Non-pigmented ciliary epithelial cell (primary cell): Measurements from ENCODE around the gene TBCEL.
"Not testable (repeated sequence)": the region's sequence is repeated elsewhere in the genome, so short reads cannot be mapped to it uniquely, and the experiment has no call there.

Source experiments
- DNase-seq: peaks from one replicate; pipeline ENCODE4 v3.0.0-alpha.2; 2010; ENCODE audit warnings: low read depth

The TBCEL gene

DNA sequence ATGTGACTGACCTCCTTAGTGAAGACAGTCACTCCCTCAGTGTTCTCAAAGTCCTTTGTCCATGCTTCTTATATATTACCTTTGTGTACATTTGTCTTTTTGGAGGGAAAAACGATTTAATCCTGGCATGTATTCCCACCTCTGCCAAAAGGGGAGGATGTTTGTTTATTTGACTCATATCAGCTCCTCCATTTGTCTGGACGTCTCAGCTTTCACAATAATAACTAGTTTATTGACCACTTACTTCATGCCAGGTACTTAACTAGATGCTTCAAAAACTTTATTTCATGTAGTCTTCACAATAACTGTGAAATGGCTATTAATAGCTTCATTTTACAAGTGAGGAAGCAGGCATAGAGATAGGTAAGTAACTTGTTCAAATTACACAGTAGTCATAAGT is 5.3 kb downstream of the TBCEL start:
- DNase-seq = no peak

DNA sequence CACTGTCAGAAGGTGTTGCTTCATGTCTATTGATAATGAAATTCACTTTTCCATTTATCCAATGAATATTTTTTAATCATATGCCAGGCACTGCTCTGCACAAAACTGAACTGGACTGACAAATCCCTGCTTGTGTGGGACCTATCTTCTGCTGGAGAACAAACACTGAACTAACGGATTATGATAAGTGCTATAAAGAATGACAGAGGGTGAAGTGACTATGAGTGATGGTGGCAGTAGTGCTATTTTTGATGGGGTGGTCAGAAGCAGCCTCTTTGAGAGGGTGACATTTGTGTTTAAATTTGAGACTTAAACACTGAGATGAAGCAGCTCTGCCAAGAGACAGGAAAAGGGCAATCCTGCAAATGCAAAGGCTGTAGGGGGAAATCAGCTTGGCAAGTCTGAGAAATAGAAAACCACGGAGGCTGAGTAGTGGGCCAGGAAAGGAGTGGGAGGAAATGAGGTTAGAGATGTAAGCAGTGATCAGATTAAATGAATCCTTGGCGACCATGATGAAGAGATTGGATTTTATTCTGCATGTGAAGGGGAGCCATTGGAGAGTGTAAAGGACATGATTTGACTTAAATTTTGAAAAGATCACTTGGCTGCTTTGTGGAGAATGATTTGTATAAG is 6.0 kb downstream of the TBCEL start:
- DNase-seq = no peak

DNA sequence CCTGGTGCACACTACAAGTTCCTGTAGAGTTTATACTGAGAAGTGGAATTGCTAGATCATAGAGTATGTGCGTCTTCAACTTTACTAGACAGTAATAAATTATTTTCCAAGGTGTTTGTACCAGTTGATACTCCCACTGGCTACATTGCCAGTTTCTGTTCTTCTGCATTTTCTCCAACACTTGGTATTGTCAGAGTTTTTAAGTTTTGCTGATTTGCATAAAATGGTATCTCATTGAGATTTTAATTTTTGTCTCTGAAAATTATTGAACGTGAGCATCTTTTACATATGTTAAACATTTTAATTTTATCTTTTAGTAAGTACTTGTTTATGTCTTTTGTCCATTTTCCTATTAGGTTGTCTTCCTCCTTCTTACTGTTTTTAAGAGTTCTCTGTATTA is 7.3 kb downstream of the TBCEL start:
- no peak for DNase-seq

DNA sequence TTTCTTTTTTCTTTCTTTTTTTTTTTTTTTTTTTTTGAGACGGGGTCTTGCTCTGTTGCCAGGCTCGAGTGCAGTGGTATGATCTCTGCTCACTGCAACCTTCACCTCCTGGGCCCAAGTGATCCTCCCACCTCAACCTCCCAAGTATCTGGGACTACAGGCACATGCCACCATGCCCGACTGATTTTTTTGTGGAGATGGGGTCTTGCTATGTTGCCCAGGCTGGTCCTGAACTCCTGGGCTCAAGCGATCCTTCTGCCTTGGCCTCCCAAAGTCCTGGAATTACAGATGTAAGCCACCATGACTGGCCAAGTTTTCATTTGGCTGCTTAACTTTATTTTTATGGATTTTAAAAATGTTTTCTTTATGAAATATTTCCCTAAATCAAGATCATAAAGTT is 7.7 kb downstream of the TBCEL start:
- DNase-seq = not testable (repeated sequence)

DNA sequence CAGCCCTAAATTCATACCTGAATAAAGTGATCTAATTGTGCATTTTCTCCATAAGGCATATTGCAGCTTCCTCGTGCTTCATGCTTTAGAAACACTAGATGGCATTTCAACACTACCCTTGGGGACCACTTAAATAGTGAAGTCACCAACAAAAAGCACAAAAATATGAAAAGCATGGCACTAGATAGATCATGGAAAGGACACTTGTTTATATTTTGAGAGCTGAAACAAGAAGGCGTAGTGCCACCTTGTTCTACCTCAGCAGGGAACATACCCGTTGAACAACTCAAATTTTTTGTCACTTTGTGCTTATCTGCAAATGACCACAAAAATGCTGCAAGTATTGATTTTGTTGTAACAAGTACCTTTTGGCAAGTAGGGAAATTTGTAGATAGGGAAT is 8.6 kb downstream of the TBCEL start:
- DNase-seq = no peak

DNA sequence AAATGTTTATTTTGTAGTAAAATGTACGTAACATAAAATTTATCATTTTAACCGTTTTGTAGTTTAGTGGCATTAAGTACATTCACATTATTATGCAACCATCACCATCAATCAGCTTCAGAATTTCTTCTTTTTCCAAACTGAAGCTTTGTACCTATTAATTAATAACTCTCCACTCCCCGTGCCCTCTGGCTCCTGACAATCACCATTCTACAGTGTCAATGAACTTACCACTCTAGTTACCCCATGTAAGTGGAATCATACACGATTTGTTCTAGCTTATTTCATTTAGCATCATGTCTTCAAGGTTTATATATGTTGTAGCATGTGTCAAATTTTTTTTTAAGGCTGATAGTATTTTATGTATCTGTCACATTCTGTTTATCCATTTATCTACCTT is 9.7 kb downstream of the TBCEL start:
- no peak for DNase-seq

DNA sequence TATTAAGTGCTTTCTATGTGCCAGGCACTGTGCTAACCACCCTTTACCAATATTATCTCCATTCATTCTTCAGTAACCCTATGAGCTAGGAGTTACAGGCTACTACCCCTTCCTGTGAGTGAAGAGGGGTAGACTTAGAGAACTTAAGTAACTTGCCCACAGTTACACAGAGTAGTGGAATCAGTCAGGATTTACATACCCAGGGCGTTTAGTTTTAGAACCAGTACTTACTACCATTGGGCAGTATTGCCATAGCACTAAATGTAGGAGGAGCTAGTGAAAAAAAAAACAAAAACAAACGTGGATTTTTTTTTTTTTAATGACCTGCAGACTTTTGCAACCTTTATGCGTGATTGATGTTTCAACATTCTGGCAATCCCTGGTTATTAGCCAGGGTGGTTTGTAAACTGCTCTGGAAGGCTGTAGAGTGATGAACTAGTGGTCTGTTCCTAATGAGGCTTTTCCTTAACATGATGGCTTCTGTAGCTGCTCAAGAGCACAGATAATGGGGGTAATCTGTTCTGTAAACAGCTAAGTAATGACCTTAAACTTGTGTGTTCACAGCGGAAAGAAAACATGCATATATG is 11.4 kb downstream of the TBCEL start:
- DNase-seq = no peak

DNA sequence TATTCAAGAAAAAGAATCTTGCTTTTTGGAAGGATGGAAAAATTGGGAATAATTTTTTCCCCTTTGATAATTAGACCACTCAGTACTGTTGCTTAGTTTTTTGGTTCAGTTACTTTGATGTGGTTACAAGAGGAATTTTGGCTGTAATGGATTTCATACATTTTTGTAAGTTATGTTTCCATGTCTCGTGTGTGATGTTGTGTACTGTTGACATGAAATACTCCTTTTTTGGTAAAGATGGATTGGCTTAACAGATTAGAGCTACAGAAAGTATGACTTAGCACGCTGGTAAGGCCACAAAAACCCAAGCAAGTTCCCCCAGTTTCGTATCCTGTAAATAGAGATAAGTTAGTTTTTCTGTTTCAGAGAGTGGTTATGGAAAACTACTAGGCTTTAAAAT is 11.9 kb downstream of the TBCEL start:
- no peak for DNase-seq

DNA sequence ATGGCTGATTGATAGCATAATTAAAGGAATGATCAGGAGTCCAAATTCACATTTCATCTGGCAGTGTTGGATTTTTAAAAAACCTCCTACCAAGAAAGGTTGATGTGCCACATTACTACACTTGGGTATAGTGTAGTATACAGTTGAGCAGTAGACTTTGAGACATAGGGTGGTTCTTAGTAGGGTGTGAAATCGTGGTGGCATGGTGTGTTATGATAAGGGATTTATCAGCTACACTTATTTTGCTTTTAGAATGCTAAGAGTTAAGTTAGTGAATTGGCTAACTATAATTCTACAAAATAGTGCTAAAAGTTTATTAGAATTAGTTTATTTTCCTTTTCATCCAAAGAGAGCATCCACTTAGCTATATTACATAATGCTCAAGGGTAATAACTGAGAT is 13.1 kb downstream of the TBCEL start:
- DNase-seq = no peak

DNA sequence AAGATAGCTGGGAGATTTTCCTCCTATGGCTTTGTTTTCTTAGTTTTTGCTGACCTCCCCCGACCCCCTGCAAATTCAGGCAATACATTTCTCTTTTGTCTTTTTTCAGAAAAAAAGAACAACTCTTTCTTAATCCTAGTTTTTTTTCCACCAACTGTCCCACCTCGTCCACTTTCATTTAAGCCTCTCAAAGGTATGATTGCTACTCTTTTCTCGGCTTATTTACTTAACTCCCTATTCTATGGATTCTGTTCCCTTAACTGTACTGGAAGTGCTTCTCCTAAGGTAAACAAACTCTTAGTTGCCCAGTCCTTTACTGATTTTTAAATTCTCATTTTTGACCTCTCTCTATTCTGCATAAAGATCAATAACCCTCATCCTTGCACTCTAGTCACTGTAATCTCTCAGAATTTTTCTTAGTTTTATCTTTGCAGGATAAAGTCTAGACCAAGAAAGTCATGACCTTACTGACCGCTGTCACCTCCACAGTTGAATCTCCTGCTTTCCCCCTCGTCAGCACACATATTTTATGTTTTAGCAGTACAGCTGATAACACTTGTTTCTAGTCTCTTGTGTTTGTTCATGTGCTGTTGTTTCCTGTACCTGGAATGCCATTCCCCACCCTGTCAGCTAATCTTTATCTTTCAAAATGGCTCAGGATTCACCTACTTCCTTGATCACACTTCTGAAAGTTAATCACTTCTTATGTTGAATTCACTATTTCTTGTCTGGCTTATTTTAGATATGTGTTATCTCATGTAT is 14.9 kb downstream of the TBCEL start:
- DNase-seq = no peak

DNA sequence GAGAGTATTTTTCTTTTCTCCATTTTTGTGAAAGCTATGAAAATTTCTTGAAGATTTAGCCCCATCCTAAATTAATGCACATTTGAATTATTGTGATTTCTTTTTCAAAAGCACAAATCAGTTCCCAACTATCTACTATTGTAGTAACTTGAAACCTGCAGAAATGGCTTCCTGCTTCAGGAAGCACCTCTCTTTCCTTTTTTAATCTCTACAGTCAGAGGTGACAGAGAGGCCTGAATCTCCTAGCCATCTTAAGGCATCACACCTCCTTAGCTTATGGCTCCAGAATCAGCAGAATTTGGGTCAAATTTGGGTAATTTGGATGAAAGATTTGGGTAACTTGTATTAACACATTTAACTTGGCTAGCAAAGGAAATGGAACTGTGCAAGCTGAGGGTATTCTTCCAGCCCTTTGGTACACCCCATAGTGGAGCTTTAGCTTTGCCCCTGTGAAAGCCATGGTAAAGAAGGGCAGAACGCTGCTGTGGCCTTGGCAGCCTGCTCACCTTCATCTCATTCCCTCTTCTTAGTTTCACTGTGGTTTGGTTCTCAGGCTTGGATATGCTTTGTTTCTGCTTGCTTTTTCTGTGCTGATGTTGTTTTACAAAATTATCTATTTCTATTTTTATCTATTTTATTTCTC is 16.2 kb downstream of the TBCEL start:
- DNase-seq = no peak

DNA sequence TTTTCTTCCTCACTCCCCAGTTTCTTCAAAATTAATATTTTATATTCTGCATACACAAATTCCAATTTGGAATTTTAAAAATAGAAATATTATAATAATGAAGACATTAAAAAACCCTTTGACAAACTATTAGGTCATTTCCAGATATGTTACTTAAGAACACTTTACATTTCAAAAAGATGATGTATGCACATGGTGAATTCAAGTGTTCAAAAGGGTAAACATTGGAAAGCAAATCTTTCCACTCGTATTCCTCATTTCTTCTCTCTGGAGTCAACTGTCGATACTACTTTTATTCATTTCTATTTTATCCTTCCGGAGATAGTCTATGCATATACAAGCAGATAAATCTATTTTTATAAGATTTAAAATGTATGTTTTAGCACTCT is 16.7 kb downstream of the TBCEL start:
- no peak for DNase-seq

DNA sequence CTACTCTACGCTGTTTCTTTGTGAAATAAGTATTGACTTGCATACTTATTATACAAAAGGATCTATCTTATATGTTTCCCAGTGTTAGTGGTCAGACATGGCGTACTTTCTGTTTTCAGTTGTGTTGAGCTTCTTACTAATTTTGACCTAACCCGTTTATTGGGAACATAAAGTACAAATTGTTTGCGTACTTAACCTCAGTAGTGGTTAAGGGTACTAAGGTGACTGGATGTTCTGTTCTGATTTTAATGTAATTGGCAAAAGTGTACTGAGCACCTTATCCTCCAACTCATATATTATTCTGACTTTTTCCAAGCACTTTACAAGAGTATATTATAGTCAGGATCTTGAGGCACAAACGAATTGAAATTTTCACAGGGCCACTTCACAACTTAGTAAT is 17.2 kb downstream of the TBCEL start:
- no peak for DNase-seq

DNA sequence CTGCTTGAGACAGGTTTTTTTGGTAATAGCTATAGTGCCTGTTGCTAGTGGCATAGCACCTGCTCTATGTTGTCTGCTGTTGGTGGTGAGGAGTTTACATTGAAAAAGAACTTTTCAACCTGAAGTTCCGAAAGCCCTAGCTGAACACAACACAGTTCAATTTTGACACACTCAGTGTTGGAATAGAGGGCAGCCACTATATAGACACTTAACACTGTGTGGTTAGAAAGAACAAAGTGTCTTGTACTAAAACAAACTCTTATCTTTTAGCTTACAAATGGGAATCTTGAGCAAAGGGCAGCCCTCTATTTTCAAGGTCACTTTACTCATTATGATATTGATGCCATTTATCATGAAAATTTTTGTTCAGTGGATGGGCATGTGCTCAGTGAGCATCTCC is 18.4 kb downstream of the TBCEL start:
- no peak for DNase-seq

DNA sequence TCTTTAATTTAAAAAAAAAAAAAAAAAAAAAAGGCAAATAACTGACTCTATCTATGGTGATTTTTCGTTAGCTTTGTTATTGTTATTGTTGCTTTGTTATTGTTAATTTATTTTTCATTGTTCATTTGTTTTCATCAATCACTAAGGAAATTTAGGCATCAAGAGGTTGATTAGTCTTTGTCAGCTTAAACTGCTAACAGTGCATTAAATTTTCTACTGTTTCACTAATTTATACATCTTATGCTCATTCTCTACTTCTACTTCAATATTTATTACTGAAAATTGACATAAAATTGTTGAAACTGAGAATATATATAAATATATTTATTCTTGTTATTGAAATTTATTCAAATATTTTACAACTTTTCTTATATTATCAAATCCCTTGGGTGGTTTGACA is 24.0 kb downstream of the TBCEL start:
- DNase-seq = no peak

DNA sequence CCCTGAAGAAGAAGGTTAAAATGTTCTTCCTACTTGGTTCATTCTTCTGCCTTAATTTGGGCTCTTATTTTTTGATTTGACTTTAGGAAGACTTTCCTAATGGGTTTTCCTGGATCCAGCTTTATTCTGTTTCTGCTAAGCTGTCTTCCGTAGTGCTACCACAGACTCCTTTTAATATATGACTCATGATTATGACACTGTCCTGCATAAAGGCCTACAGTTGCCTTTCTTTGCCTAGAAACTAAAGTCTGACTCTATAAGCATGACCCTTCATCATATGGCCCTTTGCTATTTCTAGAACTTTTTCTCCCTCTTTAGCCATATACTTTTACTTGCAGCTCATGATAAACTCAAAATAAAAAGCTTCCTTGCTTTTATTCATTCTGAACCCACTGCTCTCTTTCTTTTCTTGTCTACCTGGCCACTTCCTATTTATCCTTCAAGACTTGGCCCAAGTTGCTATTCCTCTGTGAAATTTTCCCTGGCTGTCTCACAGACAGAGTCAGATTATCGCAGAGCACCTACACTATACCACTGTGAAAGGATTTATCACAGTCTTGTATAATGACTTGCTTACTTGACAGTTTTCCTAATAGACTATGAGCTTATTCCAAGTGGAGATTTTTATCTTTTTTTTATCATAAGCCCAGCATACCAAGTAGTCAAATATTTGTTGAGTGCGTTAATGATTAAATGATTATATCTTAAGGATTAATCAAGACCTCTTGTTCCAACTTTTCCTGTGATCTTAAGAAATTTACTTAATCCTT is 24.7 kb downstream of the TBCEL start:
- DNase-seq = no peak

DNA sequence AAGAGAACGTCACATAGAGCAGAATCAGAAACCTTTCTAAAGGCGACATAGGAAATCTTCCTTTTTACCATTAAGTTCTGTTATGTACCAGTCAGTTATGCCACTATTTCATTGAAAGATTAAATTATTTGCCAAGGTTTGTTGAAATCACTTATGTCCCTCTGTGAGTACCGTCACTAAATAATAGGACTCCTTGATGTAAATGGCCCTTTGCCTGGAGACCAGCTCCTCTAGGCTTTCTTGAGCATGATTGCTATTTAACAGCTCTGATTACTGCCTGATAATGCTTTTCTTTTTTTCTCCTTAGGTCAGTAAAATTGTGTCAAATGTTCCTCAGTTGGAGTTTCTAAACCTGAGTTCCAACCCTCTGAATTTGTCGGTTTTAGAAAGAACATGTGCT is 29.3 kb downstream of the TBCEL start:
- no peak for DNase-seq

DNA sequence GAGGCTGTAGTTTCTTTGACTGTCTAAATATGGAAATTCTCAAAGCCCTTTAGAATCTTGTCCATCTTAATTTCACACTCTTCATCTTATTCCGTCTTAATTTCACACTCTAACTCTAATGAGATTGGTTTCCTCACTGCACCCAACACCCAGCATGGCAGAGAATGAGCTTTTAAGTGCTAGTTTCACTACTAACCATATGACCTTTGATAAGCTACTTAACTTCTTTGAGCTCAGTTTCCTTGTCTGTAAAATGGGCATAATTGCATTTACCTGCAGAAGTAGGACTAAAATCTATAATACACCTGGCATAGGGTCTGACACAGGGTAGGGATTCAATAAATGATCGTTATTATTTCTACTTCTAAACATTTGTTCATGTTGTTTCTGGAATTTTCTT is 30.4 kb downstream of the TBCEL start:
- no peak for DNase-seq

DNA sequence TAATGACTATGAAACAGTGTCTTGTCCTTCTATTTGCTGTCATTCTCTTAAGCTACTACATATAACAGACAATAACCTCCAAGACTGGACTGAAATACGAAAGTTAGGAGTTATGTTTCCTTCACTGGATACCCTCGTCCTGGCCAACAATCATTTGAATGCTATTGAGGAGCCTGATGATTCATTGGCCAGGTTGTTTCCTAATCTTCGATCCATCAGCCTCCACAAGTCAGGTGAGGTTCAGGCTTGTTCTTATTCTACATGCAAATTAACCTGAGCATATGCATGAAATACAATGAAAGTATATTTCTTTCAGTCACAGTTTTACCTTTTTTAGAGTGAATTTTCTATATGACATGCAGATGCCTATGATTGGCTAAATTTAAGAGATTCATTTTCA is 31.2 kb downstream of the TBCEL start:
- DNase-seq = no peak

DNA sequence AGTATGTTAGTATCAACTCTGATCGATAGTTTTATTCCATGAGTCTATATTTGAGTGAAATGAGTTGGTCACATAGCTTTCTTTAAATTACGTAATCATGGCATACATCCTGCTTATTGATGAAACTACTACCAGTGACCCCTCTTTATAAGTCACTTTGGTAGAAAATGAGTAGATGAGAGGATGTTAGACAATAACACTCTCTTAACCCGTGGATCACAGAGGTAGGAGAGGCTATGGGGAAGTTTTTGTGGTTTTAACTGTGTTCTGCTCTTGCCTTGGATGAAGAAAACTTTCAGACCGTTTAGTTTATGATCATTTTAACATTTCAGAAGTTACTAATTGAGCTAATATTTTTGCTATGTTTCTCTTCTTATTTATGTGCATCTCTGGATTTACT is 34.0 kb downstream of the TBCEL start:
- no peak for DNase-seq

DNA sequence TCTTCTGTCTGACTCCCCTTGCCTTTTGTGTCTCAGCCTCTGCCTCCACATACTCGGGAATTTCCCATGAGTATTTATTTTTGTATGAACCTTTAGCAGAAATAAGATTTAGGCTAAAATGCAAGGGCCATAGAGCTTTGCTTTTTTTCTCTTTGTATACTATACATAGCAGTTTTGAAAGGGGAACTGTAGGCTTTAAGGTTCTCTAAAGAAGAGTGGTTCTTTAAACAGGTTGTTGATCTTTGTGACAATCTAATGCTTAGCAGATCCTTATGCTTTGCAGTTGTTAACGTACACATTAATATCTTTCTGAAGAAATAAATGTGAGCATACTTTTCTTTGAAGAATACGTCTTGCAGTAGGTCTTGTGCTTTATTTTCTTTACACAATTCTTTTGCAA is 35.0 kb downstream of the TBCEL start:
- no peak for DNase-seq

DNA sequence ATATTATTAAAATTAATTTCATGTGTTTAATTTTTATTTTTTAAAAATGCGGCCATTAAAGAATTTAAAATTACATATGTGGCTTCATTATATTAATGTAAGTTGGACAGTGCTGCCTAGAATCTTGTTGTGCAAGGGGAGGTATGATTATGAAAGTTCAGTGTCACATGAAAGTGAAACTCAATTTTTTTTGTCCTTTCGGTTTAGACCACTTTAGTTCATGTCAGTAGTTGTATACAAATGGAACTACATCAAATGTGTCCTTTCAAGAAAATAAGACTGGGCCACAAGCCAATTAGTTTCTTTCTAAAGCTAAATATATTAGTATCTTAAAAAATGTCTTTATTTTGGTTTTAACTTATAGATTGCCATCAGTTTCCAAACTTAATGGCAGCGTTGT is 35.7 kb downstream of the TBCEL start:
- DNase-seq = no peak

DNA sequence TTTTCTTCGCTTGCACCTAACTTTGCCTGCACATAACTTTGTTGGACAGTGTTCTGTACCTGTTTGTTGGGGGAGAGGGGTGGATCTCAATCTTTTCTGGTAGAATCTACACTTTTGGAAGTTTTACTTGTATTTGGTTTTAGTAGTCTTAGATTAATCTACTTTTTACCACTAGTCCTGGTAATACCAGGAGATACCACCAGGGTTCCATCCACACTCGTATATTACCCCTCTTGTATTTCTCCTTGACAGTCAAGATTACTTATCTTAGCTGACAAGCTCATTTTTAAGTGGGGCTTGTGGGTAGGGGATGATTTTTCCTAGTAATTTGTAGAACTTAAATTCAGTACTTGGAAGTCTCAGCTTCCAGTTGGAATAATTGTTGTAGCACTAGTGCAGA is 39.8 kb downstream of the TBCEL start:
- no peak for DNase-seq
